GM18907 (cell line): Measurements from ENCODE around the gene ASH1L.

ENCODE experiments used
- ATAC-seq: cut with Tn5 transposase; IDR thresholded peaks from one replicate; pipeline ENCODE4 v1.9.1; 2021; ENCODE audit warnings: mild to moderate bottlenecking, moderate library complexity; ENCODE audit not compliant: unreplicated experiment

ASH1L gene

DNA sequence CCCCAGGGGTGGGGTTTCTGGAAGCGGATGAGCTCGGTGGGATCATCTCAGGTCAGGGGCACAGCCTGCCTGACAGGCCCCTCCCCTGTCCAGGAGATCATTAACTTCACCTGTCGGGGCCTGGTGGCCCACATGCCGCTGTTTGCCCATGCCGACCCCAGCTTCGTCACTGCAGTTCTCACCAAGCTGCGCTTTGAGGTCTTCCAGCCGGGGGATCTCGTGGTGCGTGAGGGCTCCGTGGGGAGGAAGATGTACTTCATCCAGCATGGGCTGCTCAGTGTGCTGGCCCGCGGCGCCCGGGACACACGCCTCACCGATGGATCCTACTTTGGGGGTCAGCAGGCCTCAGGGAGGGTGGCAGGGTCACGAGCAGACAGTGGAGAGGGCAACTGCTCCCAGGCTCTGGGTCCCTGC, 277.0 kb downstream of the ASH1L start:
- no peak for ATAC-seq
